H9 (cell line): ENCODE data around the gene CD151. TPM values are rescaled to one million over a fixed set of nuclear protein-coding genes. Genes with fewer than 3 reads are reported as not detected.

Source experiments
- DNase-seq: peaks from one replicate; pipeline ENCODE4 v3.0.0-alpha.2; 2017
- H2AFZ ChIP-seq: one replicate; pipeline ENCODE4 v1.6.1; 2013; ENCODE audit warnings: mild to moderate bottlenecking, low read length, control low read depth, moderate library complexity
- H2AK5ac ChIP-seq: 2 replicates; pipeline ENCODE4 v1.6.1; 2013; ENCODE audit warnings: low read length, control low read depth, mixed read lengths; ENCODE audit not compliant: insufficient read length
- H2BK120ac ChIP-seq: one replicate; pipeline ENCODE4 v1.6.1; 2013; ENCODE audit warnings: low read depth, mild to moderate bottlenecking, low read length, control low read depth, inconsistent platforms; ENCODE audit not compliant: poor library complexity, severe bottlenecking
- H2BK12ac ChIP-seq: 2 replicates; pipeline ENCODE4 v1.6.1; 2013; ENCODE audit warnings: low read length, control low read depth, mixed read lengths, low read depth; ENCODE audit not compliant: insufficient read length
- H2BK15ac ChIP-seq: 2 replicates; pipeline ENCODE4 v1.6.1; 2013; ENCODE audit warnings: low read depth, low read length, control low read depth
- H2BK20ac ChIP-seq: one replicate; pipeline ENCODE4 v1.6.1; 2013; ENCODE audit warnings: low read depth, mild to moderate bottlenecking, low read length, control low read depth, inconsistent platforms; ENCODE audit not compliant: poor library complexity, severe bottlenecking
- H2BK5ac ChIP-seq: 2 replicates; pipeline ENCODE4 v1.6.1; 2013; ENCODE audit warnings: low read length, control low read depth, mixed read lengths; ENCODE audit not compliant: insufficient read length
- H3K14ac ChIP-seq: 2 replicates; pipeline ENCODE4 v1.6.1; 2013; ENCODE audit warnings: low read length, control low read depth; ENCODE audit not compliant: insufficient read depth
- H3K18ac ChIP-seq: 2 replicates; pipeline ENCODE4 v1.6.1; 2013; ENCODE audit warnings: low read depth, mild to moderate bottlenecking, mixed read lengths, low read length, control low read depth; ENCODE audit not compliant: insufficient read length
- H3K23ac ChIP-seq: 2 replicates; pipeline ENCODE4 v1.6.1; 2013; ENCODE audit warnings: low read length, control low read depth, mixed read lengths, low read depth; ENCODE audit not compliant: insufficient read length
- H3K23me2 ChIP-seq: 2 replicates; pipeline ENCODE4 v1.6.1; 2013; ENCODE audit warnings: low read depth, mild to moderate bottlenecking, mixed read lengths, low read length, control low read depth; ENCODE audit not compliant: insufficient read length, poor library complexity, severe bottlenecking
- H3K27ac ChIP-seq: 2 replicates; pipeline ENCODE4 v1.5.1; 2013; ENCODE audit warnings: low read length, control low read depth, mixed read lengths, low read depth; ENCODE audit not compliant: insufficient read length
- H3K27me3 ChIP-seq: 2 replicates; pipeline ENCODE4 v1.6.1; 2013; ENCODE audit warnings: low read length, control low read depth, inconsistent platforms; ENCODE audit not compliant: insufficient read depth
- H3K4ac ChIP-seq: 2 replicates; pipeline ENCODE4 v1.6.1; 2013; ENCODE audit warnings: low read depth, mild to moderate bottlenecking, control low read depth, inconsistent platforms, low read length, moderate library complexity
- H3K4me1 ChIP-seq: 2 replicates; pipeline ENCODE4 v1.6.1; 2013; ENCODE audit warnings: low read length, control low read depth, inconsistent platforms; ENCODE audit not compliant: insufficient read depth
- H3K4me2 ChIP-seq: 2 replicates; pipeline ENCODE4 v1.6.1; 2013; ENCODE audit warnings: low read length, control low read depth, mixed read lengths; ENCODE audit not compliant: insufficient read length, insufficient read depth
- H3K56ac ChIP-seq: 2 replicates; pipeline ENCODE4 v1.6.1; 2013; ENCODE audit warnings: low read depth, mild to moderate bottlenecking, mixed read lengths, low read length, control low read depth; ENCODE audit not compliant: insufficient read length
- H3K79me1 ChIP-seq: 2 replicates; pipeline ENCODE4 v1.6.1; 2013; ENCODE audit warnings: low read depth, mild to moderate bottlenecking, moderate library complexity, low read length, control low read depth, inconsistent platforms; ENCODE audit not compliant: insufficient read depth, poor library complexity, severe bottlenecking
- H3K79me2 ChIP-seq: 2 replicates; pipeline ENCODE4 v1.6.1; 2013; ENCODE audit warnings: low read length, control low read depth, inconsistent platforms; ENCODE audit not compliant: insufficient read depth
- H3K9ac ChIP-seq: 2 replicates; pipeline ENCODE4 v1.6.1; 2013; ENCODE audit warnings: low read length, control low read depth, mixed read lengths; ENCODE audit not compliant: insufficient read length; ENCODE audit errors: extremely low read depth
- H3K9me3 ChIP-seq: one replicate; pipeline ENCODE4 v1.6.1; 2013; ENCODE audit warnings: low read depth, low read length, inconsistent platforms; ENCODE audit not compliant: control insufficient read depth
- H3T11ph ChIP-seq: one replicate; pipeline ENCODE4 v1.6.1; 2013; ENCODE audit warnings: mild to moderate bottlenecking, low read length, control low read depth, inconsistent platforms
- H4K20me1 ChIP-seq: one replicate; pipeline ENCODE4 v1.6.1; 2013; ENCODE audit not compliant: control insufficient read depth, insufficient read length, insufficient read depth
- H4K5ac ChIP-seq: 2 replicates; pipeline ENCODE4 v1.6.1; 2013; ENCODE audit warnings: low read depth, mild to moderate bottlenecking, mixed read lengths, low read length, control low read depth; ENCODE audit not compliant: insufficient read length
- H4K8ac ChIP-seq: replicated peaks from 2 replicates; pipeline ENCODE4 v1.6.1; 2013; ENCODE audit warnings: low read length, control low read depth, mixed read lengths, low read depth; ENCODE audit not compliant: insufficient read length
- H4K91ac ChIP-seq: 2 replicates; pipeline ENCODE4 v1.6.1; 2013; ENCODE audit warnings: low read depth, mild to moderate bottlenecking, moderate library complexity, mixed read lengths, low read length, control low read depth; ENCODE audit not compliant: insufficient read length
- H3K27ac Mint-ChIP-seq, 3 experiments: 2 replicates in 2 of 3; 3 replicates in 1 of 3; pipeline ENCODE4 v1.8.0; 2020 to 2021; ENCODE audit warnings: mixed read lengths in 3 of 3, mild to moderate bottlenecking in 1 of 3, moderate library complexity in 1 of 3
- H3K27me3 Mint-ChIP-seq: 2 replicates; pipeline ENCODE4 v1.8.0; 2021; ENCODE audit warnings: low read depth, mild to moderate bottlenecking, moderate library complexity, mixed read lengths
- H3K36me3 Mint-ChIP-seq, 3 experiments: 2 replicates in 2 of 3; 3 replicates in 1 of 3; pipeline ENCODE4 v1.8.0; 2020 to 2021; ENCODE audit warnings: low read depth in 3 of 3, mixed read lengths in 3 of 3; ENCODE audit not compliant: insufficient read depth in 1 of 3
- H3K4me1 Mint-ChIP-seq, 2 experiments: 2 replicates each; pipeline ENCODE4 v1.8.0; 2020; ENCODE audit warnings: mixed read lengths in 2 of 2
- H3K4me3 Mint-ChIP-seq, 2 experiments: 2 replicates in 1 of 2; 3 replicates in 1 of 2; pipeline ENCODE4 v1.8.0; 2020 to 2021; ENCODE audit warnings: mild to moderate bottlenecking in 2 of 2, mixed read lengths in 2 of 2, moderate library complexity in 1 of 2
- H3K9me3 Mint-ChIP-seq, 2 experiments: 2 replicates in 1 of 2; 3 replicates in 1 of 2; pipeline ENCODE4 v1.8.0; 2020; ENCODE audit warnings: mild to moderate bottlenecking in 2 of 2, mixed read lengths in 2 of 2, moderate library complexity in 1 of 2
- CTCF ChIP-seq: fragments of 200-600 bp; sonication (generic); conservative IDR thresholded peaks from 3 replicates; pipeline ENCODE4 v1.8.0; 2021; ENCODE audit warnings: antibody characterized with exemption, mild to moderate bottlenecking
- WGBS: extraction: QIAGEN DNeasy Blood & Tissue Kit; methylation state at CpG from one replicate; pipeline ENCODE4 v1.1.7; 2013; ENCODE audit warnings: missing lambda C conversion rate, low lambda C conversion rate, mixed read lengths; ENCODE audit not compliant: insufficient read length; ENCODE audit errors: extremely low coverage; 5-methylcytosine and 5-hydroxymethylcytosine counted together
- total RNA-seq: library from RNA; stranded (reverse); gene quantifications from 2 replicates; pipeline ENCODE4 v1.2.1, GENCODE V29; 2021

The CD151 gene
- total RNA-seq, 1 experiment from 2014 or later: 138 TPM

- no peaks in the 10 kb centered on the region for H3K79me2 ChIP-seq
- peaks cover 21% of the 10 kb centered on the region for H3K27me3 Mint-ChIP-seq
- no peak overlapping the region for H2BK20ac ChIP-seq
- no peaks in the 10 kb centered on the region for H3K23me2 ChIP-seq
- no peak overlapping the region for H2BK12ac ChIP-seq
- H3K4me3 Mint-ChIP-seq: no peak overlapping the region
- no peaks in the 10 kb centered on the region; the same call in 1 of the 2 replicates for H3K4me1 ChIP-seq
- no peak overlapping the region for H3K9ac ChIP-seq
- no peak overlapping the region for H4K8ac ChIP-seq
- no peak overlapping the region for H4K91ac ChIP-seq
- H3K4me2 ChIP-seq: no peak overlapping the region
- H3T11ph ChIP-seq: no peak overlapping the region
- no CpG with 5 or more reads among the region's 27 CpGs for WGBS
- H3K56ac ChIP-seq: no peak overlapping the region
- H3K27ac Mint-ChIP-seq: no peak overlapping the region; a peak in 1 of 7 replicates
- no peak overlapping the region for H3K4ac ChIP-seq
- H3K18ac ChIP-seq: no peak overlapping the region
- H4K20me1 ChIP-seq: no peaks in the 10 kb centered on the region
- H2AFZ ChIP-seq: no peak overlapping the region
- no peak overlapping the region for H2BK5ac ChIP-seq
- no peak overlapping the region for H2BK120ac ChIP-seq
- no peaks in the 10 kb centered on the region for H3K9me3 ChIP-seq
- no peak overlapping the region for H3K27ac ChIP-seq
- H2BK15ac ChIP-seq: no peak overlapping the region
- H3K36me3 Mint-ChIP-seq: peaks cover 0 to 13% (median 0%) of the 10 kb centered on the region in 3 experiments; a peak in 3 of 7 replicates
- peaks cover 17 to 65% of the 10 kb centered on the region in 2 experiments for H3K4me1 Mint-ChIP-seq
- DNase-seq: no peak
- H3K27me3 ChIP-seq: no peaks in the 10 kb centered on the region
- no peak for TF ChIP-seq CTCF
- no peak overlapping the region for H4K5ac ChIP-seq
- H3K9me3 Mint-ChIP-seq: no peaks in the 10 kb centered on the region
- no peak overlapping the region for H3K23ac ChIP-seq
- no peak overlapping the region for H2AK5ac ChIP-seq
- H3K79me1 ChIP-seq: no peaks in the 10 kb centered on the region
- H3K14ac ChIP-seq: no peak overlapping the region
Measured at GRCh38 chr11:858053-858761, 25.5 kb downstream of the CD151 start.
